H1 (cell line): ENCODE data around the gene MAGI1. TPM values are rescaled to one million over a fixed set of nuclear protein-coding genes. Genes with fewer than 3 reads are reported as not detected.

Experiments used
- CTCF ChIA-PET: fragments of 300-600 bp; sonication (Branson Sonifier 250); formaldehyde crosslinking; loops from one replicate; lab custom pipeline; 2021; ENCODE audit not compliant: partially characterized antibody; lab: Charles Lee
- POLR2A ChIA-PET: fragments of 300-600 bp; sonication (Branson Sonifier 250); formaldehyde crosslinking; loops from one replicate; lab custom pipeline; 2021; ENCODE audit warnings: inconsistent platforms; ENCODE audit not compliant: partially characterized antibody; lab: Charles Lee
- DNase-seq, 2 experiments: peaks; one replicate each; pipeline versions ENCODE4 v3.0.0 to v3.0.0-alpha.2; 2010 to 2022; ENCODE audit warnings: low spot score in 2 of 2, low read depth in 1 of 2, mixed read lengths in 1 of 2
- FAIRE-seq: peaks from 2 replicates; lab custom pipeline; 2011; peaks lifted over from hg19 to GRCh38; lab: Jason Lieb, UNC
- H2AFZ ChIP-seq: 2 replicates; pipeline ENCODE4 v1.8.1; 2012; ENCODE audit warnings: low read length, inconsistent platforms
- H2AK5ac ChIP-seq: 2 replicates; pipeline ENCODE4 v1.6.1; 2013; ENCODE audit warnings: low read depth, low read length
- H2BK120ac ChIP-seq: replicated peaks from 2 replicates; pipeline ENCODE3; 2013; ENCODE audit warnings: low read depth, low read length, inconsistent platforms
- H2BK12ac ChIP-seq: 2 replicates; pipeline ENCODE4 v1.6.1; 2013; ENCODE audit warnings: low read depth, low read length
- H2BK15ac ChIP-seq: 2 replicates; pipeline ENCODE4 v1.6.1; 2013; ENCODE audit warnings: low read length
- H2BK20ac ChIP-seq: 2 replicates; pipeline ENCODE4 v1.6.1; 2013; ENCODE audit warnings: low read length
- H2BK5ac ChIP-seq: 2 replicates; pipeline ENCODE4 v1.6.1; 2013; ENCODE audit warnings: low read depth, low read length
- H3K14ac ChIP-seq: 2 replicates; pipeline ENCODE4 v1.6.1; 2013; ENCODE audit warnings: inconsistent platforms; ENCODE audit not compliant: insufficient read length
- H3K18ac ChIP-seq: 2 replicates; pipeline ENCODE4 v1.6.1; 2013; ENCODE audit warnings: low read length; ENCODE audit errors: extremely low read depth
- H3K23ac ChIP-seq: 2 replicates; pipeline ENCODE4 v1.6.1; 2013; ENCODE audit warnings: inconsistent platforms; ENCODE audit not compliant: insufficient read length
- H3K23me2 ChIP-seq: 2 replicates; pipeline ENCODE4 v1.6.1; 2013; ENCODE audit warnings: low read depth, low read length
- H3K27ac ChIP-seq: 2 replicates; pipeline ENCODE4 v1.6.1; 2011; ENCODE audit warnings: low read depth, low read length, inconsistent platforms
- H3K27me3 ChIP-seq, 4 experiments: replicated peaks in 1 of 4; 1 replicate in 1 of 4; 2 replicates in 3 of 4; pipeline versions ENCODE4 v1.6.1 to v1.8.1; 2011 to 2013; ENCODE audit warnings: low read length in 3 of 4, mild to moderate bottlenecking in 3 of 4, inconsistent platforms in 2 of 4, mixed read lengths in 2 of 4, moderate library complexity in 1 of 4; ENCODE audit not compliant: control insufficient read depth in 3 of 4, insufficient read depth in 3 of 4; ENCODE audit errors: extremely low read depth in 1 of 4
- H3K36me3 ChIP-seq, 4 experiments: 2 replicates each; pipeline versions ENCODE4 v1.6.1 to v1.8.1; 2011 to 2013; ENCODE audit warnings: mild to moderate bottlenecking in 4 of 4, low read length in 3 of 4, moderate library complexity in 2 of 4, control low read depth in 1 of 4, inconsistent platforms in 1 of 4; ENCODE audit not compliant: insufficient read depth in 4 of 4, control insufficient read depth in 2 of 4
- H3K4ac ChIP-seq: replicated peaks from 2 replicates; pipeline ENCODE3; 2013; ENCODE audit warnings: low read length, low read depth, mixed read lengths, inconsistent platforms; ENCODE audit not compliant: insufficient read length
- H3K4me1 ChIP-seq, 4 experiments: replicated peaks in 1 of 4; 1 replicate in 1 of 4; 2 replicates in 3 of 4; pipeline versions ENCODE4 v1.6.1 to v1.8.1; 2011 to 2013; ENCODE audit warnings: low read length in 3 of 4, inconsistent platforms in 2 of 4, mixed read lengths in 1 of 4; ENCODE audit not compliant: insufficient read depth in 4 of 4, control insufficient read depth in 3 of 4
- H3K4me2 ChIP-seq, 2 experiments: 2 replicates each; pipeline versions ENCODE4 v1.6.1 to v1.8.1; 2011 to 2013; ENCODE audit warnings: low read depth in 2 of 2, low read length in 2 of 2, control low read depth in 1 of 2, inconsistent platforms in 1 of 2, mild to moderate bottlenecking in 1 of 2; ENCODE audit not compliant: insufficient read depth in 1 of 2
- H3K4me3 ChIP-seq, 4 experiments: fragments of 200-600, 300-600 bp in 1 of 4; sonication (generic), shearing (Covaris generic), sonication (Bioruptor Twin) in 1 of 4; 2 replicates each; pipeline versions ENCODE4 v1.5.1 to v1.8.1; 2011 to 2016; ENCODE audit warnings: low read length in 4 of 4, low read depth in 3 of 4, control low read depth in 2 of 4, inconsistent platforms in 2 of 4, mild to moderate bottlenecking in 2 of 4, mixed read lengths in 1 of 4, moderate library complexity in 1 of 4; ENCODE audit not compliant: insufficient read depth in 2 of 4; ENCODE audit errors: extremely low read depth in 1 of 4
- H3K56ac ChIP-seq: replicated peaks from 2 replicates; pipeline ENCODE3; 2013; ENCODE audit warnings: low read depth, mild to moderate bottlenecking, mixed read lengths, low read length, inconsistent platforms; ENCODE audit not compliant: insufficient read length
- H3K79me1 ChIP-seq: 2 replicates; pipeline ENCODE4 v1.6.1; 2013; ENCODE audit warnings: low read depth, low read length, control low read depth
- H3K79me2 ChIP-seq, 2 experiments: 2 replicates each; pipeline versions ENCODE4 v1.6.1 to v1.8.1; 2012 to 2013; ENCODE audit warnings: low read length in 2 of 2, mild to moderate bottlenecking in 2 of 2, inconsistent platforms in 1 of 2; ENCODE audit not compliant: insufficient read depth in 2 of 2, control insufficient read depth in 1 of 2
- H3K9ac ChIP-seq, 4 experiments: replicated peaks in 1 of 4; 1 replicate in 1 of 4; 2 replicates in 3 of 4; pipeline versions ENCODE4 v1.6.1 to v1.8.1; 2011 to 2013; ENCODE audit warnings: low read depth in 3 of 4, low read length in 3 of 4, control low read depth in 2 of 4, mild to moderate bottlenecking in 2 of 4, moderate library complexity in 2 of 4, inconsistent platforms in 1 of 4; ENCODE audit errors: extremely low read depth in 1 of 4
- H3K9me3 ChIP-seq, 2 experiments: 2 replicates each; pipeline versions ENCODE4 v1.6.1 to v1.8.1; 2012 to 2013; ENCODE audit warnings: mild to moderate bottlenecking in 2 of 2, moderate library complexity in 2 of 2, control low read depth in 1 of 2, inconsistent platforms in 1 of 2, low read depth in 1 of 2, low read length in 1 of 2, mixed read lengths in 1 of 2; ENCODE audit not compliant: insufficient read depth in 2 of 2
- H4K20me1 ChIP-seq, 2 experiments: replicated peaks in 1 of 2; 2 replicates each; pipeline versions ENCODE3 to v1.8.1; 2011 to 2013; ENCODE audit warnings: inconsistent platforms in 2 of 2, low read length in 2 of 2, mild to moderate bottlenecking in 1 of 2; ENCODE audit not compliant: insufficient read depth in 2 of 2, control insufficient read depth in 1 of 2
- H4K5ac ChIP-seq: 2 replicates; pipeline ENCODE4 v1.6.1; 2013; ENCODE audit warnings: low read length, low read depth, mixed read lengths, inconsistent platforms; ENCODE audit not compliant: insufficient read length
- H4K8ac ChIP-seq: 2 replicates; pipeline ENCODE4 v1.8.0; 2013; ENCODE audit warnings: mild to moderate bottlenecking, moderate library complexity, low read length, inconsistent platforms; ENCODE audit not compliant: insufficient read depth; ENCODE audit errors: extremely low read depth
- H4K91ac ChIP-seq: replicated peaks from 2 replicates; pipeline ENCODE3; 2013; ENCODE audit warnings: low read length, mixed read lengths, inconsistent platforms; ENCODE audit not compliant: insufficient read length
- CHD1 ChIP-seq: IDR thresholded peaks from 2 replicates; pipeline ENCODE4 v1.6.1; 2012; ENCODE audit warnings: low read depth, low read length, improper control_type of control experiment
- CHD2 ChIP-seq: IDR thresholded peaks from 2 replicates; pipeline ENCODE4 v1.6.1; 2012; ENCODE audit warnings: low read length, improper control_type of control experiment
- CTBP2 ChIP-seq: IDR thresholded peaks from 2 replicates; pipeline ENCODE4 v1.7.0; 2011; ENCODE audit warnings: borderline replicate concordance, mild to moderate bottlenecking, moderate library complexity, mixed read lengths, low read length; ENCODE audit not compliant: insufficient read depth, insufficient read length
- GTF2F1 ChIP-seq: IDR thresholded peaks from 2 replicates; pipeline ENCODE4 v1.6.1; 2012; ENCODE audit warnings: low read depth, low read length, improper control_type of control experiment, borderline replicate concordance
- HDAC2 ChIP-seq, 2 experiments: fragments of 300-600 bp in 1 of 2; sonication (generic) in 1 of 2; IDR thresholded peaks; 2 replicates each; pipeline ENCODE4 v1.6.1; 2011 to 2012; ENCODE audit warnings: low read depth in 2 of 2, low read length in 2 of 2, mild to moderate bottlenecking in 2 of 2, moderate library complexity in 2 of 2, borderline replicate concordance in 1 of 2, inconsistent platforms in 1 of 2
- MAX ChIP-seq: IDR thresholded peaks from 2 replicates; pipeline ENCODE4 v1.6.1; 2012; ENCODE audit warnings: inconsistent platforms
- NANOG ChIP-seq: IDR thresholded peaks from 2 replicates; pipeline ENCODE4 v1.6.1; 2011; ENCODE audit warnings: low read length, low read depth, mild to moderate bottlenecking, inconsistent platforms; ENCODE audit not compliant: insufficient read depth, poor library complexity, severe bottlenecking
- NRF1 ChIP-seq: IDR thresholded peaks from 2 replicates; pipeline ENCODE4 v1.6.1; 2011; ENCODE audit warnings: mild to moderate bottlenecking, low read depth, low read length, improper control_type of control experiment
- POU5F1 ChIP-seq: IDR thresholded peaks from 2 replicates; pipeline ENCODE4 v1.6.1; 2011; ENCODE audit warnings: low read depth, mild to moderate bottlenecking, low read length, moderate library complexity
- RAD21 ChIP-seq, 2 experiments: IDR thresholded peaks in 1 of 2; conservative IDR thresholded peaks in 1 of 2; 2 replicates each; pipeline ENCODE4 v1.6.1; 2011; ENCODE audit warnings: low read depth in 2 of 2, low read length in 2 of 2, improper control_type of control experiment in 1 of 2, inconsistent platforms in 1 of 2, mild to moderate bottlenecking in 1 of 2, moderate library complexity in 1 of 2
- SUZ12 ChIP-seq: fragments of 200-600 bp; sonication (generic); IDR thresholded peaks from 2 replicates; pipeline ENCODE4 v1.6.1; 2012; ENCODE audit warnings: mild to moderate bottlenecking, inconsistent platforms, low read length, moderate library complexity, mixed read lengths
- WGBS, 2 experiments: shearing (Covaris generic) in 1 of 2; methylation state at CpG; one replicate each; pipeline versions ENCODE4 v1.1.6 to v1.1.7; 2013 to 2015; ENCODE audit warnings: low lambda C conversion rate in 2 of 2, mixed read lengths in 2 of 2, inconsistent platforms in 1 of 2, low coverage in 1 of 2, missing lambda C conversion rate in 1 of 2; ENCODE audit not compliant: insufficient replicate concordance in 2 of 2, insufficient coverage in 1 of 2, insufficient read length in 1 of 2; ENCODE audit errors: extremely low coverage in 1 of 2, missing lambda C conversion rate in 1 of 2; 5-methylcytosine and 5-hydroxymethylcytosine counted together
- polyA plus RNA-seq, 7 experiments: library from polyadenylated mRNA; depleted of rRNA in 3 of 7; stranded (reverse) in 5 of 7; unstranded in 2 of 7; fragments of >200 nt in 5 of 7; fragments of 200-250 nt in 2 of 7; gene quantifications; 1 replicate in 5 of 7; 2 replicates in 1 of 7; 4 replicates in 1 of 7; pipeline versions ENCODE4 v1.2.1 to v1.2.3, GENCODE V29; 2011 to 2013; ENCODE audit warnings: missing spikeins in 2 of 7, mixed read lengths in 2 of 7
- total RNA-seq: library from RNA; stranded (reverse); fragmentation: NEBNext Ultra II Directional; extraction: Animal tissue kit (Norgen Biotek cat#: 25700); gene quantifications from 2 replicates; pipeline ENCODE4 v1.2.1, GENCODE V29; 2021

The MAGI1 gene
- total and polyA plus RNA-seq, 2 of the 8 experiments (the other 6 are each of a cell fraction or from before 2014, with no cell fraction given): 19.8 to 78.0 TPM

GRCh38 chr3:65829228-65829627 is 209.5 kb downstream of the MAGI1 start:
- no peak overlapping the region for H3K9ac ChIP-seq
- ChIA-PET POLR2A (interaction anchor here (0.6 kb wide), 1 partner anchor 322 kb away, joined by 5 read pairs; no protein-coding TSS in a partner anchor), CTCF (interaction anchor here (0.8 to 1.7 kb wide), 4 partner anchors 16 to 310 kb away, joined by 3 to 4 read pairs (median 3); no protein-coding TSS in a partner anchor)
- H3K4me1 ChIP-seq: peaks cover 0 to 2% (median 0%) of the 10 kb centered on the region in 4 experiments; a peak in 1 of 7 replicates
- H4K5ac ChIP-seq: no peak overlapping the region
- H4K91ac ChIP-seq: no peak overlapping the region
- H3K18ac ChIP-seq: no peak overlapping the region
- no peak overlapping the region for H2BK5ac ChIP-seq
- no peaks in the 10 kb centered on the region; the same call in 1 of the 2 replicates for H3K79me1 ChIP-seq
- no peak overlapping the region for H3K4ac ChIP-seq
- H2BK20ac ChIP-seq: no peak overlapping the region
- no peak overlapping the region for H3K4me2 ChIP-seq
- no peak overlapping the region for H2AK5ac ChIP-seq
- H3K79me2 ChIP-seq: peaks cover 0 to 40% of the 10 kb centered on the region in 2 experiments; a peak in 2 of 4 replicates
- no peaks in the 10 kb centered on the region for H3K27me3 ChIP-seq
- no peak overlapping the region for H2BK12ac ChIP-seq
- H3K23me2 ChIP-seq: no peaks in the 10 kb centered on the region
- H2AFZ ChIP-seq: no peak overlapping the region
- H3K23ac ChIP-seq: no peak overlapping the region
- no peak overlapping the region for H3K14ac ChIP-seq
- no peak overlapping the region for H3K4me3 ChIP-seq
- H2BK120ac ChIP-seq: no peak overlapping the region
- H3K36me3 ChIP-seq: no peaks in the 10 kb centered on the region
- no peak overlapping the region for H4K8ac ChIP-seq
- no peak overlapping the region for H3K27ac ChIP-seq
- 94% methylated on average over 3 of the region's 3 CpGs; no CpG with 5 or more reads in 1 of the 2 experiments for WGBS, 2 experiments
- peaks cover 1 to 4% of the 10 kb centered on the region in 2 experiments for H4K20me1 ChIP-seq
- no peak overlapping the region for H2BK15ac ChIP-seq
- no peak for DNase-seq
- no peak overlapping the region for H3K56ac ChIP-seq
- H3K9me3 ChIP-seq: no peaks in the 10 kb centered on the region
- no peak for FAIRE-seq
- no peak for TF ChIP-seq MAX
- no peak for TF ChIP-seq NRF1
- TF ChIP-seq GTF2F1: no peak
- TF ChIP-seq SUZ12: no peak
- TF ChIP-seq RAD21 (IDR thresholded peaks at IDR 0.05 in 1 of 2, conservative IDR thresholded peaks at IDR 0.05 in 1 of 2; ENCODE audit: low read depth in 2 of 2, low read length in 2 of 2): no peak
- no peak for TF ChIP-seq CHD1
- TF ChIP-seq HDAC2 (IDR thresholded peaks at IDR 0.05; ENCODE audit: borderline replicate concordance in 1 of 2, low read depth in 2 of 2, low read length in 2 of 2): no peak
- no peak for TF ChIP-seq CTBP2
- TF ChIP-seq NANOG: no peak
- no peak for TF ChIP-seq CHD2
- TF ChIP-seq POU5F1: no peak
